Fibroblast of lung (primary cell): ENCODE results near the gene METTL1.

Experiments used
- EZH2 ChIP-seq: IDR thresholded peaks from 2 replicates; pipeline ENCODE4 v1.5.1; 2012; ENCODE audit warnings: low read length, control low read depth, mild to moderate bottlenecking; ENCODE audit errors: missing control alignments
- TF ChIP-seq, protein P1 (sequence below), 2 donors: IDR thresholded peaks in 1 of 2; conservative IDR thresholded peaks in 1 of 2; 1 replicate in 1 of 2; 2 replicates in 1 of 2; pipeline ENCODE4 v1.5.1; 2011 to 2012; ENCODE audit warnings: low read length in 2 of 2, control low read depth in 1 of 2, inconsistent platforms in 1 of 2, low read depth in 1 of 2, mild to moderate bottlenecking in 1 of 2

- TF ChIP-seq, protein P1, sequence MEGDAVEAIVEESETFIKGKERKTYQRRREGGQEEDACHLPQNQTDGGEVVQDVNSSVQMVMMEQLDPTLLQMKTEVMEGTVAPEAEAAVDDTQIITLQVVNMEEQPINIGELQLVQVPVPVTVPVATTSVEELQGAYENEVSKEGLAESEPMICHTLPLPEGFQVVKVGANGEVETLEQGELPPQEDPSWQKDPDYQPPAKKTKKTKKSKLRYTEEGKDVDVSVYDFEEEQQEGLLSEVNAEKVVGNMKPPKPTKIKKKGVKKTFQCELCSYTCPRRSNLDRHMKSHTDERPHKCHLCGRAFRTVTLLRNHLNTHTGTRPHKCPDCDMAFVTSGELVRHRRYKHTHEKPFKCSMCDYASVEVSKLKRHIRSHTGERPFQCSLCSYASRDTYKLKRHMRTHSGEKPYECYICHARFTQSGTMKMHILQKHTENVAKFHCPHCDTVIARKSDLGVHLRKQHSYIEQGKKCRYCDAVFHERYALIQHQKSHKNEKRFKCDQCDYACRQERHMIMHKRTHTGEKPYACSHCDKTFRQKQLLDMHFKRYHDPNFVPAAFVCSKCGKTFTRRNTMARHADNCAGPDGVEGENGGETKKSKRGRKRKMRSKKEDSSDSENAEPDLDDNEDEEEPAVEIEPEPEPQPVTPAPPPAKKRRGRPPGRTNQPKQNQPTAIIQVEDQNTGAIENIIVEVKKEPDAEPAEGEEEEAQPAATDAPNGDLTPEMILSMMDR (conservative IDR thresholded peaks at IDR 0.05 in 1 of 2, IDR thresholded peaks at IDR 0.05 in 1 of 2; ENCODE audit: low read depth in 1 of 2, low read length in 2 of 2): no peak
- no peak for TF ChIP-seq EZH2
Observed at GRCh38 chr12:57746025-57746424, 25.9 kb downstream of the METTL1 start.
